Left renal cortex interstitium (tissue), 4 donors: ENCODE results near the gene GHDC. TPM values are rescaled to one million over a fixed set of nuclear protein-coding genes. Genes with fewer than 3 reads are reported as not detected.
"Not testable (repeated sequence)": the region's sequence is repeated elsewhere in the genome, so short reads cannot be mapped to it uniquely, and the experiment has no call there.

Source experiments
- DNase-seq, 4 donors: peaks; one replicate each; pipeline ENCODE4 v3.0.0-alpha.2; 2013; ENCODE audit warnings: low read depth in 4 of 4, low spot score in 2 of 4, missing footprints in 1 of 4
- polyA plus RNA-seq, 4 donors: library from polyadenylated mRNA; unstranded; fragments of 120-200 nt; gene quantifications; one replicate each; pipeline ENCODE4 v1.2.1, GENCODE V29; 2013; ENCODE audit not compliant: insufficient read length in 4 of 4

Gene GHDC
- polyA plus RNA-seq, 4 donors, result 11.2 to 22.9 (median 19.7) TPM

DNA sequence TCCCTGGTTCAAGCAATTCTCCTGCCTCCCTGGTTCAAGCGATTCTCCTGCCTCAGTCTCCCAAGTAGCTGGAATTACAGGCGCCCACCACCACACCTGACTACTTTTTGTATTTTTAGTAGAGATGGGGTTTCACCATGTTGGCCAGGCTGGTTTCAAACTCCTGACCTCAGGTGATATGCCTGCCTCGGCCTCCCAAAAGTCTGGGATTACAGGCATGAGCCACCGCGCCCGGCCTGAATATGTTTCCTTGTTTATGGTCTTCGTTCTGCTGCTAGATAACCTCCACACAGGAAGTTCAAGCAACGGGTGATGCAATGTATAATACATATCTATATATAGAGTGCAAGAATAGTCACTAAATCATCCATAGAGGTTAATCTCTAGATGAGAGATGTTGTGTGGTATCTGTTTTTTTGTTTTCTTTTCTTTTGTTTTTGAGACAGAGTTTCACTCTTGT is 11.9 kb upstream of the GHDC start:
- DNase-seq, result not testable (repeated sequence)

DNA sequence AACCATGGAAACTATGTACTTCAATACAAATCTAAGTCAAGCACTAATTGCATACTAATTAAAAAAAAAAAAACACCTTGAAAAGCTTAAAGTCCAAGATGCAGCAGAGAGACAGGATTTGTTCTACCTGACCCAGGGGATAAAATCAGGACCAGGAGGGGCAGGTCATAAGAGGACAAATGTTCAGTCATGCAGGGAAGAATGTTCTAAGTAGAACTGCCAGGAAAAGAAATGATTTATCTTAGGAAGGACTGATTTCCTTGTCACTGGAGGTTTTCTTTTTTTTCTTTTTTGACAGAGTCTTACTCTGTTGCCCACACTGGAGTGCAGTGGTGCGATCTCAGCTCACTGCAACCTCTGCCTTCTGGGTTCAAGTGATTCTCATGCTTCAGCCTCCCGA is 9.1 kb upstream of the GHDC start:
- DNase-seq, result no peak

DNA sequence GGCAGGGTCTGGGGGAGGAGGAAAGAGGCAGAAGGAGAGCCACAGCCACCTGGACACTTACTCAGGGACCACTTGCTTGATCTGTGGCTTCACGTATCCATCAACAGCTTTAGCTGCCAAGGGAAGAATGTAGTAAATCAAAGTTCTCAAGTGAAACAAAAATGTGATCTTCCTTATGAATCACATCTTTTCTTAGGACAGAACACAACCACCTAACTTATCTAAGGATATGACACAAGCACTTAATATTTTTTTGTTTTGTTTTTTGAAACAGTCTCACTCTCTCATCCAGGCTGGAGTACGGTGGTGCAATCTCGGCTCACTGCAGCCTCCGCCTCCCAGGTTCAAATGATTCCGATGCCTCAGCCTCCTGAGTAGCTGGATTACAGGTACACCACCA is 8.4 kb upstream of the GHDC start:
- DNase-seq, result no peak

DNA sequence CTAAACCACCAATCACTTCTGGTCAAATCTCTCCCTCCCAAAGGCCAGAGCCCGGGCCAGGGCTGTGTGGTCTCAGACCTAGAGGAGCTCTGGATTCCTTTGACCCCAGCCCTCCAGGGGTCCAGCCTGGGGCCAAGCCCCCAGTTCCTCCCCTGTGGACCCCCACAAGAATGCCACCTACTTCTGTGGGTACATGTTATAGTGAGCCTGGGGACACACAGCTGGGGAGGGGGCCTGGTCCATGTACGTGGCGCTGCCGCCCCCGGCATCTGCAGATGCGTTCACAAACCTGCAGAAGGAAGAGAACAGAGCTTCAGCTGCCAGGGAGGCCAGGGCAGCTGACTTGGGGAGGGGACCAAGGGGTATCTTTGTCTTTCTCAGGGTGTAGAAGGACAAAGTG is 7.9 kb upstream of the GHDC start:
- DNase-seq, result no peak

DNA sequence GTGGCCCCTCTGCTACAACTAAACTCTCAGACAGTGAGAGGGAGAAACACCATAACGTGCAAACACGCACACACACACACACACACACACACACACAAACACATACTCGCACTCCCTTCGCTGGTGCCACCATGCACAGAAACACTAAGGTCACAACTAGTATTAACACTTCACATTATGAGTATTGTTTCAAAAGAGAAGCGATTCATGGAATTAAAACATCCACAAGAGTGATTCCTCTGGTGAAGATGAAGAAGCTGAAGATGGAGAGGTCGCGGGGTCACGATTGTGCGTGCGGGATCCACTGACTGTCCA is 7.1 kb upstream of the GHDC start:
- DNase-seq, result no peak

DNA sequence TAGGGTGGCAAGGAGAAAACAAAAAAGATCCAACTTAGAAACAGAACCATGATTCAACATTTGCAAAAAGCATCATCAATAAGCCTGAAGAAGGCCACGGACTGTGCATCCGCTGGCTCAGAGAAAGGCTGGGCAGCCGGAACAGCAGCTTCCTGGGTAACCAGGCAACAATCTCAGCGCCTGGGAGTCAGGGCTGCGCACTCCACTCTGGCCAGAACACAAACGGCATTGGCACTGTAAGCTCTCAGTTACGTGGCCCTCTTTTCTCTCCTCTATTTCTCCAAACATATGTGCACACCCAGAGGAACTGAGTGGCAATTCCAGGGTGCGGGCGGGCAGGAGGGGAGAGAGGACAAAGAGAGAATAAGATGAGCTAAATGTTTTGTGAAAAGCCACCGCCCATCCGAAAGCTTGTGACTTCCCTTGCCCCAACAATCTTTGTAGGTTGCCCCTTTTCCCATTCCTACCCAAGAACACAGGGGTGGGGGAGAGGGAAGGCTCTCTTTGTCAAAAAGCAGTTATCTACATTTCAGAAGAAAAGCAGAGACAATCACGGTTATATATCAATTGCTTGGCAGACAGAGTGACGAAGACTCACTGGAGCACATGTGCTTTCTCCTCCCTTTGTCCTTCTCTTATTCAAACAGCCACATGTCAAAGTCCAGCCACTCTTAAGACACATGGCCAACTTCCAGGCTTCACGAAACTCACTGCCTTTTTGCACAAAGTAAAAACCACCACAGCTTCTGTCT is 6.6 kb upstream of the GHDC start:
- DNase-seq, result no peak

DNA sequence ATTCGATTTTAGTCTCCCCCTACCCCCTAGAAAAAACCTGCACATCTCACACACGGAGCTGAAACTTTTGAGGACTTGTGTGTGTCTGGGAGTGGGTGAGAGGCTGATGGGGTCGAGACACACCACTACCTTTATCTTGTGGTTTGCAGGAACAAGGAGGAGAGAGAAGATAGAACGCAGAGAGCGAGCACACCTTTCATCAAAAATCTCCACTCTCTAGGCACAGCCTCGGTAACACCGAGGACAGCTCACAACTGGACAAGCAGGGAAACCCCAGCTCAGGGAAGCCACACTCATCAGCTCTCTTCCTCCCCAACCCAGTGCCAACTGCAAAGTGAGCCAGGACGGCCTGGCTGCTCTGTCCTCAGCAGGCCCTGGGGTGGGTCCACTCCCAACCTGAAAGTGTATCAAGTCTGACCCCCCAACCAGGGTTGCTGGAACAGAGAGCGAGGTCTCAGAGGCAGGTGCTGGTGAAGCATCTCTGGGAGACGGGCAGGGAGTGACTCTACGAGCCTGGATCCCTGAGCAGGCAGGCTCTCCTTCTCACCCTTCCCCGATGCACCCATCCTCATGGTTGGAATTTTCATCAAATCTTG is 5.2 kb upstream of the GHDC start:
- DNase-seq, result no peak

DNA sequence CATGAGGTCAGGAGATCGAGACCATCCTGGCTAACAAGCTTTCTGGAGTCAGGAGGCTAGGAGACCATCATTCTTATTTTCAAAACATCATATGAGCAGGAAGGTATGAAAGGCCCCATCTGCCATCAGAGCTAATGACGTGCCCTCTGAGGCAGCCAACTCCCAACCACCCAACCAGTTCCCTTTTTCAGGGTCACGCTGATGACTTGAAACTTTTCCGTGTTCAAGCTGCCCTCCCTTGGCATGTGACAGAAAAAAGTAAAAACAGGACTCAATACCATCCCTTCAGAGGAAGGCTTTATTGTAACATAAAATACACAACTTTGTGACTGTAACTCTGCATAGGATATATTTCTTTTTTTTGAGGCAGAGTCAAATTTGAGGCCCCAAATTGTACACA is 4.6 kb upstream of the GHDC start:
- no peak for DNase-seq

DNA sequence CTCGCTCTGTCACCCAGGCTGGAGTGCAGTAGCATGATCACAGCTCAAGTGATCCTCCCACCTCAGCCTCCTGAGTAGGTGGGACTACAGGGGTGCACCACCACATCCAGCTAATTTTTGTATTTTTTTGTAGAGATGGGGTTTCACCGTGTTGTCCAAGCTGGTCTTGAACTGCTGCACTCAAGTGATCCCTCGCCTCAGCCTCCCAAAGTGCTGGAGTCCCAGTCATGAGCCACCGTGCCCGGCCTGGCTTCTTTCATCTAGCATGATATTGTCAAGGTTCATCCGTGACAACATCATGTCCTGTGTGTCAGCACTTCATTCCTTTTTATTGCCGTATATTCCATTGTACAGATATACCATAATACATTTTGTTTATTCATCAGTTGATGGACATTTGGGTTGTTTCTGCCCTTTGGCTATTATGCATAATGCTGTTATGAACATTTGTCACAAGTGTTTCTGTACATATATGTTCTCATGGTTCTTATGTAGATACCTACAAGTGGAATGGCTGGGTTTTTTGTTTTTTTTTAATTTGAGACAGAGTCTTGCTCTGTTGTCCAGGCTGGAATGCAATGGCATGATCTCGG is 3.4 kb upstream of the GHDC start:
- DNase-seq, result no peak

DNA sequence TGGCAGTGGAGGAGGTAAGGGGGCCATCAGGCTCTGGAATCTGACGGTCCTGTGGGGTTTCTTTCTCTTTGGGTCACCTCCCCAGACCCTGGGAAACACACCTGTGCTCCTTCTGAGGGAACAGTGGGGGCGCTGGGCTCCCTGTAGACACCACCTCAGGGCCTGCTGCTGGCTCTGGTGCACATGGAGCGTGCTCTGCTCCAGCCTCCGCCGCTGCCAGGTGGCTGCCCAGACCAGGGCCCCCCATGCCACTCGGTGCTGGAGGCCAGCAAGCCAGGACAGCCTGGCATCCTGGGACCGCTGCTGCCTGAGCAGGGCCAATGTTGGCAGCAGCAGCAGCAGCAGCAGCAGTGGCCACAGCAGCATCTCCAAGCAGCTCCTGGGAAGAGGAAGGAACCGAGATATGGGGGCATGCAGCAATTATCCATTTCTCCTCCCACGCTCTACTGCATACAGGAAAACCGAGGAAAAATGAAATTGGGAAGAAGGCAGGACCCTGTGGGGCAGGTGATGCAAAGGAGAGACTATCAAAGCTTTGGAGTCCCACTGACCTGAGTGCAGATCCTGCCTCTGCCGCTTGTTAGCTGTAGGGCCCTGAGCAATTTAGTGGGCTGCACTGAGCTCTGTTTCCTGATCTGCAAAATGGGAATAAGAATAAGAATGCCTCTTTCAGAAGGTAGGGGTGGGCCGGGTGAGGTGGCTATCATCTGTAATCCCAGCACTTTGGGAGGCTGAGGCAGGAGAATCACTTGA is 902 bp downstream of the GHDC start:
- DNase-seq, result no peak

DNA sequence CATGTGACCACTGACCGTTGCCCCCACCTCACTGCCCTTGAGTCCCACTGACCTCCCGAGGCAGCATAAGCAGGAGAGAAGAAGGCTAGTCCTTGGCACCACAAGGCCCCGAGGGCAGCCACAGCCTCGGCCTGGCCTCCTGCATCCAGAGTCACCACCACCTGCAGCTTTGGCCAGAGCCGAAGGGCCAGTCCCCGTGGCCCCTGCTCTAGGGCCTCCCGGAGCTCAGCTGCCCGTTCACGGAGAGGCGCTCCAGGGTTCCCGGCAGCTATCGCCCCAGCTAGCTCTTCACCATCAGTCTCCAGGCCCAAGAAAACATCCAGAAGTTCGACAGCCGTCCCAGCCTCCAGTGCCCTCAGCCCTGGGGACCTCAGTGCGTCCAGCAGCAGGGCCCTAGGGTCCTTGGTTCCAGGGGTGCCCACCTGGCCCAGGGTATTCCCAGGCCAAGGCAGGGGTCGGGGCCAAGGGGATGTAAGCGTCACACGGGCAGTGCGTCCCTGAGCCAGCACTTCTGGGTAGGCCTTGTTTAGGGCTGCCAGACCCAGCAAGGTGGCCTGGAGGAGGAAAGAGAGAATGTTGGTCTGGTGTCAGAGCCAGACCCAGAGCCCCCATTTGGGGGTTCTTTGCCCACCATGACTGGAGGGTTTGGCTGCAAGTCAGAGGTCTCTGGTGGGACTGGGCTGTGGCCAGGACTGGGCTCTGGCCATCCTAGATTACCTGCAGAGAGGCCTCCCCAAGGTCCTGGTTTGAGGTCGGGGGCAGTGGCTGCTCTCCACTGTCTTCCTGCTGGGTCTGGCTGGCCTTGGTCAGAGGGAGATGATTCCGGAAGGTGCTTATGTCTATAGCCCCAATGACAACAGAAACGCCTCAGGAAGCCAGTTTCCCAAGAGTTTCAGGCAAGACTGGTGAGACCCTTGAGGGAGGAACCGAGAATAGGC is 1.8 kb downstream of the GHDC start:
- no peak for DNase-seq

DNA sequence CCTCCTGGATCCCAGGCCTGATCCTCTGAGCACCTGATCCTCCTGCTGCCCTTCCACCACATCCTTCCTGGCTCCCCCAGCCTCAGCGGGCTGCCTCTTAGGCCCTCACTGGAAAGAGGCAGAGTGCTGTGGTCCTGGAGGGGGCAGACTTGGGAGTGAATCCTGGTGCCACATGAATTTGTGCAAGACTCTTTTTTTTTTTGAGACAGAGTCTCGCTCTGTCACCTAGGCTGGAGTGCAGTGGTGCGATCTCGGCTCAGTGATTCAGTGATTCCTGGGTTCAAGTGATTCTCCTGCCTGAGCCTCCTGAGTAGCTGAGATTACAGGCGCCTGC is 3.1 kb downstream of the GHDC start:
- no peak for DNase-seq

DNA sequence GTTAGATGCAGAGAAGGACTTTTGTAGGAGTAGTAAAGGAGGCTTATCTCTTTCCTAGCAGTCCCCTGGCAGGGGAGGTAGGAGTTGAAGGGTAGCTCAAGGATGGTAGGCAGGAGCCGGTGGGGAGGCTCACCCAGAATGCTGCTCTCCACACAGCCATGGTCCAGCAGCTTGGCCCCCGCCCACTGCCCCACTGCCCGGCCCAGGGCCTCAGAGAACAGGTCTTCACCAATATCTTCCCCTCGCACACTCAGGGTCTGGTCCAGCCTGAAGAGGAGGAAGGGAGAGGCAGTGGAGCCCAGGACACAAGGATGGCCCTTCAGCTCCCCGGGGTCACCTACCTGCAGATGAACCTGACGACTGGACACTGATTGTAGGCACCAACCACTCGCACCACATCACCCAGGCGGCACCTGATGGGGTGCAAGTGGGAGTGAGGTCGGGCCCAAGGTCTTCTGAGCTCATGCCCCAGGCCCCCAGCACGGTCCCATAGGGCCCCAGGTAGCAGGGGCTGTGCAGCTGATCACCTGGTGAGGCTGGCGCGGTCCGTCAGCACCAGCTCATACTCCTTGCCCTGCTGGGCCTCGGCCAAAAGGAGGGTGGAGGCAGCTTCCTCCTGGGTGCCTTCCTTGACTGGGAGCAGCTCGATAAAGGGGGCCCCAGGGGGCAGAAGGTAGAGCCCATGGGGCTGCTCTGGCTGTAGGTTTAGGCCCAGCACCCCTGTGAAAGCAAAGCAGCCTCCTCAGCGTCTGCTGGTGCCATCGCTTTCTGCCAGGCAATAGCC is 3.6 kb downstream of the GHDC start:
- DNase-seq, result no peak

DNA sequence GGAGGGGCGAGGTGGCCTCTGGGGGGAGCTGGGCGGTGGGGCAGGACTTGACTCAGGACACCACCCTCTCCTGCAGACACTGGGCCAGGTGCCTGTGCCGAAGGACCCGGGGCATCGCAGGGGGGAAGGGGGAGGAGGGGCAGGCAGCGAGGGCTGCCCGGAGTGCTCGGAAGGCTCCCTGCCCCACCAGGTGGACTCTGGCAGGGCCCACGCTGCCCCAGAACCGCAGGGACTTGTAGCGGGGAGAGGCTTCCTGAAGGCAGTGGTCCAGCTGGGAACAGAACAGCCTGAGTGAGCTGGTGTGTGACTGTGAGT is 4.7 kb downstream of the GHDC start:
- no peak for DNase-seq

DNA sequence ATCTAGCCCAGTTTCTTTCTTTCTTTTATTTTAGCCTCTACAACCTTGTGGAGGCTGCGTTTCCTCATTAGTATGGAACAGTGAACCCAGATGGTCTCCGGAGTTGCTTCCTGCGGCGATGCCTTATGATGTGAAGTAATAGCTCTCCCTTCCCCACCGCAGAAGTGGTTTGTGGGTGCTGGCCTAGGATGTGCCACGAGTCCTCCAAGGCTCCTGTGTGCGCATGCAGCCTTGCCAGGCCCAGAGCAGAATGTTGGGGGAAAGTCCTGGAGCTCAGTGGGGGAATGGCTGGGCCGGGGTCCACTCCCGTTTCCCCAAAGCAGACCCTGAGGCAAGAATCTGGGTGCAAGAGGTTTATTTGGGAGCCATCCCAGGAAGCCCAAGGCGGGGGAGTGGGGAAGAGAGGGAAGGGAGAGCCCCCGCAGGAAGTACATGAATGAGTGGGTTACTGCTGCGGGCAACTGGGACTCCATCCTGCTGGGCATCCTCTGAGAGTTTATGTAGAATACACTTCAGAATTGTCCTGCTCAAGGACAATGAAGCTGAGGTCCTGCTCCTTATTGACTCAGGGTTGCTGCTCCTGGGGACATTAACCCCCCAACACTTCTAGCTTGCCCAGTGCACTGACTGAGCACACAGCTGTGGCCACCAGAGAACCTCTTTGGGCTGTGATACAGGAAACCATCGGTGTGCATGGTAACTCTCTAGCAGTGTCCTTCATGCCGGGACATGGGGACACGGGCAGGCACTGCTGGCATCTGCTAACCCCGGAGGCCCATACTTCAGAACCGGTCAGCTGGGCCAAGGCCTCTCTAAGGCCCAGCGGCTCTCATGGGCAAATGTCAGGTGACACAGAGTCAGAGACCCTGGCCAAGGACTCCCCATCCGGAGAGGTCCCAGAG is 5.3 kb downstream of the GHDC start:
- no peak for DNase-seq

DNA sequence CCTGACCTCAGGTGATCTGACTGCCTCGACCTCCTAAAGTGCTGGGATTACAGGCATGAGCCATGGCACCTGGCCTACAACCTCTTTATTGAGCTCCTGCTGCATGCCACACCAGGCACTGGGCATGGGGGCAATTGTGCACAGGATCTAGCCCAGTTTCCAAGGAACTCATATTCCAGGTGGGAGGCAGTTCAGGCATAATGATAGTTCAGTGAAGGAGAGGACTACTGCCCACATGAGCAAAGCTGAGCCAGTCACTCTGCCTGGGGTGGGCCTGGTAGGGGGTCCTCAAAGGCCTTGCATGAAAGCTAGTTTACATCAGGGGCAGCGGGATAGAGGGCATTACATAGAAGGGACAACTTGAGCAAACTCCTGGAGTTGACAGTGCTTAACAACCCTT is 6.5 kb downstream of the GHDC start:
- no peak for DNase-seq

DNA sequence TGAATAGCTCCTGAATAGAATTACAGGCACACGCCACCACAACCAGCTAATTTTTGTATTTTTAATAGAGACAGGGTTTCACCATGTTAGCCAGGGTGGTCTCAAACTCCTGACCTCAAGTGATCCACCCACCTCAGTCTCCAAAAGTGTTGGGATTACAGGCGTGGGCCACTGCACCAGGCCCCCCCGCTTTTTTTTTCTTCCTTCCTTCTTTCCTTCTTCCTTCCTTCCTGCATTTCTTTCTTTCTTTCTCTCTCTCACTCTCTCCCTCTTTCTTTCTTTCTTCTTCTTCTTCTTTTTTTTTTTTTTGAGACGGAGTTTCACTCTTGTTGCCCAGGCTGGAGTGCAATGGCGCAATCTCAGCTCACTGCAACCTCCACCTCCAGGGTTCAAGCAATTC is 8.1 kb downstream of the GHDC start:
- DNase-seq, result not testable (repeated sequence)

DNA sequence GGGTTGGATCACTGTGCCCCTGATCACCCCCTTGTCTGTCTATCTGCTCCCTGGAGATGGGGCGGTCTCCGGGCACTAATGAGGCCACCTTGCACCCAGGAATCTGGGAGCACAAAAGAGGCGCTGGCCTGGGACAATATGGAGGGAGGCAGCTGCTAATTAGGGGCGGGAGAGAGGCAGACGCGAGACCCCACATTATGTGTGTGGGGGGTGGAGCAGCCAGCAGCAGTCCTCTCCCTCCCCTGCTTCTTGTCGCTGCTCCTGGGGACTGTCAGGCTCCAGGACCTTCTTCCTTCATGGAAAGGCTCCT is 8.7 kb downstream of the GHDC start:
- DNase-seq, result no peak
